RPMI8226 (cell line): ENCODE data around the gene ENOX1.
A peak's percentile ranks its signal among the peaks of the same experiment; 100 is the strongest.

ENCODE experiments used
- DNase-seq: peaks from one replicate; pipeline ENCODE4 v3.0.0-alpha.2; 2015

Gene ENOX1

DNA sequence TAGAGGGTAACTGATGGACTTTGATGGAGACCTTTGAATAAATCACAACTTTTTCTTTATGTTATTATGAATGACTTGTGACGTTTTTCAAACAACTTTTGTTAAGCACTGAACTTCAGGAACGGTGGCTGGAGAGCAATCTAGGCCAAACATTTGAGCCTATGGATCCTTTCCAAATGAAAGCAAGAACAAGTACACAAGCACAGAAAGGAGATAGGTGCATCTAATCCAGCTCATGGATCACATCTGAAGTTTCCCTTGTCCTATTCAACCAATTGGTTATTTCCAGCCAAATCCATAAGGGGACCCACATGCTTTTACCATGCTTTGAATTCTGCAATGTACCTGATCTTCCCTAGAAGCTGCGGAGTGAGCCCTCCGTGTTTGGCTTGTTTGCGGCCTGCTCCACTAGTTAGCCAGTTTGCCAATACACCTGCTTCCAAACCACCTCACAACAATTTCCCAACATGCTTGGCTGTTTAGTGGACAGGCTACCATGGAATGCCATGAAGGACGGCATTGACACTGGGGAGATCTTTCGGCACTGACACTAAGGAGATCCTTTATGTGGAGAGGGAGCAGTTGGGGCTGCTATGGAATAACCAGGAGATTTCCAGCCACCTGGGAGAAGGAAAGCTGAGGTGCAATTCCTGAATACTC lies 447.5 kb downstream of the ENOX1 start:
- DNase-seq, result no peak

DNA sequence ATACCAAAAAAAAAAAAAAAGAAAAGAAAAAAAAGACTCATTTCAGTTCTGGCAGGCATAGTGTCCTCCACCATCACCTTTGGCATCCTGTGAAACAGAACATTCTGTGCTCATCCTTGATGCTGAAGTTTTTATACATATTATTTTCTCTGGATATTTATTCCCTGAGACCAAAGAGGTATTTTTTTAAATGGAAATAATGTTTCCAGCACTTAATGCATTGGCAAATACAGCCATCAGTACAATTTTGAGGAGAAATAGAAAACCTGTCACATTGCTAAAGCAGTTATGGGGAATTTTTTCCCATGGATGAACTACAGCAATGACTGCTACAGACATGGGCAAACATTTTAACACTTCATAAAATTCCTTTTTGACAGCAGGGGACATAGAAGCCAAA lies 451.0 kb downstream of the ENOX1 start:
- no peak for DNase-seq

DNA sequence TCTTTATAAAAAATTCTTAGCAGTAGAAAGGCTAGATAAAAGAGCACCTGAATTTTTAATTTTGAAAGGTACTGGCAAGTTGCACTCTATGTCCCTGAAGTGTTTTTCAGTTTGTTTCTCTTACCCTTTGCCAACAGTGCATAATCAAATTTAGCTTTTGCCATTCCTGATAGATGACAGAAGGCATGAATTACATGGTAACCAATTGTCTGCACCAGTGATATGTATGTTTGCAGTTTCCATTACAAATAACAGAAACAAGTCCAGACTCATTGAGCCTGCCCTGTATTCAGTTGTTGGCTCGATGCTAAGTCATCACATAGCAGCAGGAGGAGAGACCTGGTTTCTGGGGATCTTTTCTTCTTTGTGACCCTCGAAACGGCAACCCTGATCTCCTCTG lies 453.6 kb downstream of the ENOX1 start:
- no peak for DNase-seq

GRCh38 chr13:43331672-43332071 lies 455.1 kb downstream of the ENOX1 start:
- DNase-seq, result no peak

- DNase-seq, result no peak
These were observed 457.1 kb downstream of the ENOX1 start for GRCh38 chr13:43329702-43330101.

- no peak for DNase-seq
These were observed 457.9 kb downstream of the ENOX1 start for GRCh38 chr13:43328907-43329306.

GRCh38 chr13:43326100-43326499 lies 460.7 kb downstream of the ENOX1 start:
- no peak for DNase-seq

GRCh38 chr13:43325636-43326035 lies 461.1 kb downstream of the ENOX1 start:
- no peak for DNase-seq

GRCh38 chr13:43324129-43324528 lies 462.6 kb downstream of the ENOX1 start:
- no peak for DNase-seq

DNA sequence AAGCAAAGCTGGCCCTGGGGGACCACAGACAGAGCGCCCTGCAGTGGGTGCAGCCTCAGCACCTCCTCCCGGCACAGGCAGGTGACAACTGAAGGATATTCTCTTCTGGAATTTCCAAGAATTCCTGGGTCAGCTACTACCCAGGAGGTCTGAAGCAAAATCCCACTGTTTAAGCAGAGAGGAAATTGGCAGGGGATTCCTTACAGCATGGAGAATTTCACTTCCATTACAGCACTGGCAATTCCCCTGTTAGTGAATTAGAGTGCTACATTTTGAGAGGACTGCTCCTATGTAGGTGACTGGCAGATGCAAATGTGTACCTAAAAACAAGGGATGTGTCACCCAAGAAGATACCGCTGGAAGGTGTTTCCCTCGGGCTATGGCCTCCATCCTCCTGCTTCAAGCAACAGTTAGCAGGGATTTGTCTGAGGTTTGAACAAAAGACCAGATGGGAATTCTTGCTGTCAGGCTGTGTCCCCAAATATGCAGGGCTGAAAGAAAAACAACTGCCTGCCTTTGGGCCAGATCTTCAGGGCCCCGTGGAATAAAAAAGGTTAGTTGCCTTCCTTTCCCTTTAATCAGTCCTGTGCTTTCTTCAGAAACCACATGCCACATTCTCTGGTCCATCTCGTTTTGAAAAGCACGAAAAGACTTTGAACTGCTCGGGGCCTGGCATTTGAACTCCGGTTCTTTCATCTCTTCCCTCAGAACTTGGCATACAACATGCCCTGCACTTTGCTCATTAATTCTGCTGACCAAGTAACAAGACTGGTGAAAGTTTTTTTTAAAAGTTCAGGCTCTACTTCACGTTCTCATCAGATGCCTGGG lies 466.9 kb downstream of the ENOX1 start:
- DNase-seq, result no peak

GRCh38 chr13:43316946-43317353 lies 469.8 kb downstream of the ENOX1 start:
- peak; percentile 78 for DNase-seq

DNA sequence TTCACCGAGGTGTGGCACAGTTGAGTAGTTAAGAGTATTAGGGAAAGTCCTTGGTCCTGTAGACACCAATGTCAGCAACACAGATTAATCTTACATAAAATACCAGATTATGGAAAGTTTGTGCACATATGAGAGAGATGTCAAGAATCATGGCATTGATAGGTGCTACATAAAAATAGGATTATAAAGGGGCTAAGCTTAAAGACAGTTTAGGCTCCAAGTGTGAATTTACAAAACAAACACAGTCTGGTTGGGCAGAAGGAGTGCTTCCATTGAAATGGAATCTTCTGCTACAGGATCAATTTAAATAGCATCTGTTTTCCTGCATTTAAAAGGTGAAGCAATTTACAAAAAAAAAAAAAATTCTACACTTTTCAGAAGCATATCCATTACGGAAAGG lies 470.5 kb downstream of the ENOX1 start:
- no peak for DNase-seq

- no peak for DNase-seq
These were observed 471.2 kb downstream of the ENOX1 start for GRCh38 chr13:43315522-43315921.

DNA sequence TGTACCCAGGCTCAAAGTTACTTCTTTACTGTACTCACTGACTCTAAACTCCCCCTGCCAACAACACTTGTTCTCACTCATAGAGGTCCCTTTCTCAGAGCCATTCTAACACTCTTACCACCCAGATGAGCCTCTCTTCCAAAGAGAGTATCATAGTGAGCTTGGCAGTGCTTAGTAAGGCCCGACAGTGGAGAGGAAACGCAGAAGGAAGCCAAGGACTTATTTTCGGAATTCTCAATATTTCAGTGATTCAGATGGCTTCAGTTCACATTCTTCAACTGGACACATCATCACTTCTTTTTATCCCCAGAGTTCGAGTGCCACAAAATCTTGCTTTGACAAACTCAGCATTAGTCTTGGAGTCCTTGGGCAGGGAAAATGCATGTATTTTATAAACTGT lies 477.5 kb downstream of the ENOX1 start:
- no peak for DNase-seq

GRCh38 chr13:43307921-43308433 lies 478.8 kb downstream of the ENOX1 start:
- DNase-seq, result peak; percentile 92

DNA sequence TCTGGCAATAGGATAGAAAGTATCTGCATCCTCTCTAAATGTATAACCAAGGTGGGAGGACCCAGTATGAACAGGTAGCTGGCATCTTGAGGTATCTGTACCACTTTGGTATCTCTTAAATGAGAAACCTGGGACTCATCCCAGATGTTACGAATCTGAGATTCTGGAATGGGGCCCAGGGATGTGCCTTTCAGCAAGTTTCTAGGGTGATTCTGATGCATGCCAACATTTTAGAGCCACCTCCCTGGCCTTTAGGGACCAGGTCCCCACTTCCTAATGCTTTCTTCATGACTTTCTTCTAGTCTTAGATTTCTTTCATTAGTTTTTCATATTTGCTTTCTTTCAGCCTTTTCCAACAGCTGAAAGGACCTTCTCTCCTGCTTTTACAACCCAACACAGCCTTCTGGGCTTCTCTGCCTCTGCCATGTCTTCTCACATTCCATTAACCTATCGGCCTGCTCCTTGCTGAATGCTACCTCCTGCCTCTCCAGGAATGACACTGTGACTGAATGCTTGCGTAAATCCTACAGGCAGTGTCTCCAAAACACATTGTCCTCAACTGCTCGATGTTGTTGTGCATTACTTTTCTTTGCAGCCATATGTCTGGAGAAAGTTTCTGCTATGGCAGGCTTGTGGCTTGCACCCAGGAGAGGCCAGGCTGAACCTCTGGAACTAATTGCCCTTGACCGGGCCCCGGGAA lies 479.4 kb downstream of the ENOX1 start:
- no peak for DNase-seq

GRCh38 chr13:43306372-43306771 lies 480.4 kb downstream of the ENOX1 start:
- no peak for DNase-seq

GRCh38 chr13:43305416-43305815 lies 481.4 kb downstream of the ENOX1 start:
- DNase-seq, result no peak

DNA sequence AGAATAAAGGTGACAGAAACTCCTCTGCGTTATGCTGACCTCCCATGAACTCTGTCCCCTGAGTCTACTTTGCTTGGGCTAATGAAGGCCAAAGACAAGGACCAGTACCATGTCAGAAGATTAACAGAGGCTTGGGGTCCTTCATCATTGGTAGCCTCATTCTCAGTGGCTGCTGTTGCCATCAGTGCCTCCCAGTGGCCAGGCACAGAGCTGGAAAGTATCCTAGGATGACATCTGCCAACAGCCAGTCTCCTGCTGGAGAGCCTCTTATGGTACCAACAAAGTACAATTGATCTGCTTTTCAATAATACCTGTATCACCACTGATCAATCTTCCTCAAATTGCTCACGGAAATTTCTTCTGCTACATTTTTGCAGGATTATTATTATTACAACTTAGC lies 481.8 kb downstream of the ENOX1 start:
- DNase-seq, result no peak

DNA sequence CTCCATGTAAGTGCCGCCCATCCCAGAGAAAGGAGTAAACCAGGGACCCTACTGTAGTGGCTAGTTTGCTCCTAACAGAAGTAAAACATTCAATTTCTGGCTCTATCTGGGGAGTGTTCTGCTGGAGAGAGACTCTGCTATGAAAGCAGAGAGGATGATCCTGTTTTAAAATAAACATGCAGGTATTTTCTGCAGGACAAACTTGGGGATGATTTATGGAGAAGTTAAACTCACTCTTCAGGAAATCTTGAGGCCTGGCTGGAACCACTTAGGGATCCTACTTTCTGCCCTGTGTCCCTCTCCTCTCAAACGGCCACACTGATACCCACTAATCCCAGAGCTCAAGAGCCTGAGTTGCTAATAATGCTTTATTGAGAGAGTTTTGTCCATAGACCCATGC lies 482.3 kb downstream of the ENOX1 start:
- no peak for DNase-seq

- DNase-seq, result peak; percentile 70
These were observed 483.6 kb downstream of the ENOX1 start for GRCh38 chr13:43303033-43303729.

GRCh38 chr13:43301346-43301969 lies 485.3 kb downstream of the ENOX1 start:
- DNase-seq, result no peak

DNA sequence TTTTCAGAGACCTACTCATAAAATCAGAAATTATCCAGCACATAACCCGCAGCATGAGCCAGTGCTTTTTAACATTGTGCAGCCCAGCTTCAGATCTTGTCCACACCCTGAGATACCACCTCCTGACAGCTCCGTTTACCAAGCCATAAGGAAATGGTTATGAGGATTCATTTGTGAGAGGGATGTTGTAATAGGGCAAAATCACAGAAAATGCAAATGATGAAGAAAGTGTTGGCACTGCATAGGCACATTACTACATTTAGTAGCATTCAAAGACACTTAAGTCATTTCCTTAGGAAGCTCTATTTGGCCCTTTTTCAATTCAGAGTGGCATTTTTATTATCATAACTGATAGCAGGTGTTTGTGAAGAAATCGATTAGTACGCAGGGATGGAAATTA lies 485.9 kb downstream of the ENOX1 start:
- no peak for DNase-seq
